K562 (cell line): Measurements from ENCODE around the gene SLK. TPM values are rescaled to one million over a fixed set of nuclear protein-coding genes. Genes with fewer than 3 reads are reported as not detected.

Experiments used
- ATAC-seq: fragments of 200-7000 bp; cut with Tn5 transposase; 3 replicates; pipeline ENCODE4 v1.9.1; 2020; ENCODE audit warnings: moderate library complexity
- BruUV-seq: library from RNA; stranded (reverse); fragments of 400-500 nt; replicated peaks from 2 replicates; lab custom pipeline; 2021; lab: Mats Ljungman, UMichigan
- CTCF ChIA-PET: fragments of 300-600 bp; formaldehyde crosslinking; extraction: SDS; loops from one replicate; lab custom pipeline; 2021; ENCODE audit warnings: low intra/inter-chr PET ratio; lab: Yijun Ruan, JAX
- POLR2A ChIA-PET: fragments of 300-600, 350-650 bp; sonication (Branson Sonifier 250); formaldehyde crosslinking; extraction: SDS; loops from one replicate; lab custom pipeline; 2021; ENCODE audit warnings: antibody characterized with exemption, inconsistent platforms; lab: Yijun Ruan, JAX
- DNase-seq, 4 experiments: peaks; one replicate each; pipeline versions ENCODE4 v3.0.0 to v3.0.0-alpha.2; 2011 to 2018; ENCODE audit warnings: low spot score in 3 of 4, mixed read lengths in 3 of 4; ENCODE audit errors: extremely low read depth in 1 of 4
- FAIRE-seq: peaks from 2 replicates; lab custom pipeline; 2011; peaks lifted over from hg19 to GRCh38; lab: Jason Lieb, UNC
- H2AFZ ChIP-seq: 2 replicates; pipeline ENCODE4 v1.6.0; 2011; ENCODE audit warnings: low read depth, low read length, control low read depth, inconsistent platforms
- H3K27ac ChIP-seq: fragments of 200-600 bp; 3 replicates; pipeline ENCODE4 v1.8.0; 2011; ENCODE audit warnings: low read depth, mild to moderate bottlenecking, control low read depth, inconsistent platforms, low read length, moderate library complexity, mixed read lengths; ENCODE audit errors: extremely low read depth
- H3K27me3 ChIP-seq, 2 experiments: fragments of 300-600 bp in 1 of 2; 2 replicates in 1 of 2; 3 replicates in 1 of 2; pipeline versions ENCODE4 v1.6.0 to v1.8.0; 2011; ENCODE audit warnings: inconsistent platforms in 2 of 2, low read length in 2 of 2, mild to moderate bottlenecking in 1 of 2, mixed read lengths in 1 of 2, moderate library complexity in 1 of 2; ENCODE audit not compliant: control insufficient read depth in 2 of 2, insufficient read depth in 2 of 2
- H3K36me3 ChIP-seq: fragments of 300-600 bp; 3 replicates; pipeline ENCODE4 v1.8.0; 2011; ENCODE audit warnings: mild to moderate bottlenecking, low read length, inconsistent platforms; ENCODE audit not compliant: control insufficient read depth, insufficient read depth
- H3K4me1 ChIP-seq, 2 experiments: fragments of 200-600 bp in 1 of 2; replicated peaks in 1 of 2; 2 replicates in 1 of 2; 3 replicates in 1 of 2; pipeline versions ENCODE4 v1.5.1 to v1.8.0; 2011; ENCODE audit warnings: inconsistent platforms in 2 of 2, low read length in 2 of 2, mild to moderate bottlenecking in 1 of 2, mixed read lengths in 1 of 2, moderate library complexity in 1 of 2; ENCODE audit not compliant: control insufficient read depth in 2 of 2, insufficient read depth in 2 of 2
- H3K4me2 ChIP-seq: 2 replicates; pipeline ENCODE4 v1.6.1; 2011; ENCODE audit warnings: low read length, control low read depth, inconsistent platforms, mixed read lengths; ENCODE audit not compliant: insufficient read depth
- H3K4me3 ChIP-seq: fragments of 200-600 bp; sonication (generic), shearing (Covaris generic); 2 replicates; pipeline ENCODE4 v1.5.1; 2016; ENCODE audit warnings: control low read depth, inconsistent platforms
- H3K79me2 ChIP-seq: fragments of 200-600 bp; 3 replicates; pipeline ENCODE4 v1.8.0; 2011; ENCODE audit warnings: low read length, inconsistent platforms; ENCODE audit not compliant: control insufficient read depth, insufficient read depth
- H3K9ac ChIP-seq, 2 experiments: 2 replicates each; pipeline versions ENCODE4 v1.6.0 to v1.6.1; 2011; ENCODE audit warnings: low read depth in 2 of 2, low read length in 2 of 2, control low read depth in 1 of 2, inconsistent platforms in 1 of 2, mild to moderate bottlenecking in 1 of 2, mixed read lengths in 1 of 2; ENCODE audit not compliant: insufficient read depth in 1 of 2
- H3K9me1 ChIP-seq: one replicate; pipeline ENCODE4 v1.6.0; 2011; ENCODE audit warnings: inconsistent platforms, mild to moderate bottlenecking, low read length, moderate library complexity; ENCODE audit not compliant: control insufficient read depth, insufficient read depth
- H3K9me3 ChIP-seq: replicated peaks from 2 replicates; pipeline ENCODE4 v1.5.1; 2011; ENCODE audit warnings: low read depth, low read length, inconsistent platforms; ENCODE audit not compliant: control insufficient read depth, insufficient read depth
- H4K20me1 ChIP-seq: replicated peaks from 2 replicates; pipeline ENCODE4 v1.6.1; 2011; ENCODE audit warnings: low read length, inconsistent platforms, mixed read lengths; ENCODE audit not compliant: control insufficient read depth, insufficient read depth
- FOXM1 ChIP-seq, 2 experiments: fragments of 450-650 bp in 1 of 2; sonication (generic) in 1 of 2; formaldehyde crosslinking in 1 of 2; IDR thresholded peaks; 2 replicates each; pipeline versions ENCODE4 v1.6.1 to v1.9.0; 2017 to 2022; ENCODE audit warnings: low read depth in 2 of 2, mild to moderate bottlenecking in 2 of 2, missing genetic modification reagents in 1 of 2, moderate library complexity in 1 of 2
- MEIS2 ChIP-seq: fragments of 450-650 bp; IDR thresholded peaks from 2 replicates; pipeline ENCODE4 v1.6.1; 2014; ENCODE audit warnings: mild to moderate bottlenecking; ENCODE audit not compliant: partially characterized antibody
- MYBL2 ChIP-seq, 2 experiments: fragments of 450-650 bp in 1 of 2; sonication (generic) in 1 of 2; formaldehyde crosslinking in 1 of 2; IDR thresholded peaks; 2 replicates each; pipeline versions ENCODE4 v1.6.1 to v1.8.1; 2017 to 2022; ENCODE audit warnings: borderline replicate concordance in 1 of 2, inconsistent platforms in 1 of 2, low read depth in 1 of 2, mild to moderate bottlenecking in 1 of 2, missing genetic modification reagents in 1 of 2, moderate library complexity in 1 of 2
- PCBP2 ChIP-seq: fragments of 200-400 bp; formaldehyde crosslinking; IDR thresholded peaks from 2 replicates; pipeline ENCODE4 v1.6.1; 2018; ENCODE audit warnings: low read length, low read depth, mild to moderate bottlenecking, moderate library complexity; ENCODE audit not compliant: poor library complexity, severe bottlenecking
- POLR3A ChIP-seq: IDR thresholded peaks from 2 replicates; pipeline ENCODE4 v1.6.1; 2011; ENCODE audit warnings: borderline replicate concordance, mild to moderate bottlenecking, moderate library complexity; ENCODE audit not compliant: insufficient read length, insufficient read depth; ENCODE audit errors: extremely low read depth
- WGBS: fragments of 100-300 bp; shearing (Covaris generic); methylation state at CpG from one replicate; pipeline ENCODE4 v1.1.6; 2016; ENCODE audit warnings: low coverage, mixed read lengths; ENCODE audit not compliant: insufficient coverage; ENCODE audit errors: missing lambda C conversion rate; 5-methylcytosine and 5-hydroxymethylcytosine counted together
- in situ Hi-C: fragments of 300-500 bp; cut with MboI; formaldehyde crosslinking; loops from 4 replicates; pipeline ENCODE4 v1.15.0; 2018; ENCODE audit warnings: inconsistent platforms, mixed read lengths
- intact Hi-C: fragments of 100-400 bp; cut with micrococcal nuclease; formaldehyde crosslinking; loops from 2 replicates; pipeline ENCODE4 v1.14.2; 2022
- polyA plus RNA-seq, 8 experiments: library from polyadenylated mRNA; depleted of rRNA in 4 of 8; stranded (reverse) in 5 of 8; unstranded in 3 of 8; fragments of >200 nt; fragmentation: Nextera tagmentation in 2 of 8; fragmentation: Illumina TruSeq in 1 of 8; extraction: Ambion mirVana in 2 of 8; extraction: Trizol in 1 of 8; gene quantifications; 2 replicates each; pipeline versions ENCODE4 v1.2.1 to v1.2.3, GENCODE V29; 2011 to 2014; ENCODE audit warnings: inconsistent platforms in 1 of 8, missing spikeins in 1 of 8
- total RNA-seq, 7 experiments: library from RNA; depleted of rRNA in 6 of 7; stranded (reverse); fragments of >200 nt in 6 of 7; fragmentation: Illumina TruSeq in 2 of 7; extraction: Trizol in 2 of 7; gene quantifications; 2 replicates each; pipeline versions ENCODE4 v1.2.1 to v1.2.3, GENCODE V29; 2011 to 2021; ENCODE audit warnings: low replicate concordance in 1 of 7
- TF ChIP-seq, protein P1 (sequence below), 2 experiments: IDR thresholded peaks in 1 of 2; conservative IDR thresholded peaks in 1 of 2; 2 replicates each; pipeline ENCODE4 v1.6.1; 2016; ENCODE audit warnings: low read depth in 2 of 2, mild to moderate bottlenecking in 1 of 2, missing compliant biosample characterization in 1 of 2, missing genetic modification characterization in 1 of 2, moderate library complexity in 1 of 2
- TF ChIP-seq, protein P2 (sequence below): fragments of 450-650 bp; IDR thresholded peaks from 2 replicates; pipeline ENCODE4 v1.6.1; 2016

The SLK gene
- total and polyA plus RNA-seq, 9 of the 15 experiments (the other 6 are each of a cell fraction or from before 2014, with no cell fraction given): 8.2 to 40.0 (median 23.4) TPM

DNA sequence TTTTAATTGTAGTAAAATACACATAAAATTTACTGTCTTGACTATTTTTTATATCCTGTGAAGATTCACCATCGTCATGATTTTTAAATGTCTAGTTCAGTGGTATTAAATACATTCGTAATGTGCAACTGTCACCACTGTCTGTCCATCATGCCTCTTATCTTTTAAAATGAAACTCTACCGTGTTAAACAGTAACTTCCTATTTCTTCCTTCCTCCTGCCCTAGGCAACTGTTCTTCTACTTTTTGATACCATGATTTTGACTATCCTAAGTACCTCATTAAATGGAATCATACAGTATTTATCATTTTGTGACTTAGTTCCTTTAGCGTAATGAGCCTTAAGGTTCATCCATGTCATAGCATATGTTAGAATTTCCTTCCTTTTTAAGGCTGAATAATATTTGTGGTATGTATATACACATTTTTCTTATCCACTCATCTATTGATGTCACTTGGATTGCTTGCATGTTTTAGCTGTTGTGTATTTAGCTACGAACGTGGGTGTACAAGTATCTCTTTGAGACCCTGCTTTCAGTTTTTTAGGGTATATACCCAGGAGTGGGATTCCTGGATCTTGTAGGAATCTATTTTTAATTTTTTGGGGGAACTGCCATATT is 13.5 kb downstream of the SLK start:
- CTCF ChIA-PET: no interaction called here
- DNase-seq (no peak), FAIRE-seq (peak; percentile 64), ATAC-seq (peak; percentile 72)
- no peak overlapping the region for H3K4me3 ChIP-seq
- H3K79me2 ChIP-seq: peaks cover 97% of the 10 kb centered on the region
- no peak overlapping the region for H2AFZ ChIP-seq
- BruUV-seq: no TSS peak
- intact Hi-C loops (loop anchor here (5.0 kb wide), 1 partner anchor 142 kb away; the partner anchor contains the start of gene SFR1), in situ Hi-C loops (no loop called here)
- H3K9me3 ChIP-seq: no peaks in the 10 kb centered on the region
- no peaks in the 10 kb centered on the region for H3K9me1 ChIP-seq
- H3K4me1 ChIP-seq: peaks cover 0 to 5% of the 10 kb centered on the region in 2 experiments; a peak in 2 of 5 replicates
- TF ChIP-seq PCBP2: no peak
- TF ChIP-seq, protein P1, sequence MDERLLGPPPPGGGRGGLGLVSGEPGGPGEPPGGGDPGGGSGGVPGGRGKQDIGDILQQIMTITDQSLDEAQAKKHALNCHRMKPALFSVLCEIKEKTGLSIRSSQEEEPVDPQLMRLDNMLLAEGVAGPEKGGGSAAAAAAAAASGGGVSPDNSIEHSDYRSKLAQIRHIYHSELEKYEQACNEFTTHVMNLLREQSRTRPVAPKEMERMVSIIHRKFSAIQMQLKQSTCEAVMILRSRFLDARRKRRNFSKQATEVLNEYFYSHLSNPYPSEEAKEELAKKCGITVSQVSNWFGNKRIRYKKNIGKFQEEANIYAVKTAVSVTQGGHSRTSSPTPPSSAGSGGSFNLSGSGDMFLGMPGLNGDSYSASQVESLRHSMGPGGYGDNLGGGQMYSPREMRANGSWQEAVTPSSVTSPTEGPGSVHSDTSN (CRISPR knock-in tag; IDR thresholded peaks at IDR 0.05; ENCODE audit: low read depth): 0 out of 2 replicates have a peak, but pooled peaks have one; percentile 24
- TF ChIP-seq, protein P1 (tag; conservative IDR thresholded peaks at IDR 0.05; ENCODE audit: low read depth): peak; percentile 69
- TF ChIP-seq MEIS2: peak; percentile 69
- peak; percentile 48 for TF ChIP-seq MYBL2 (IDR thresholded peaks at IDR 0.05; ENCODE audit: low read depth)
- TF ChIP-seq MYBL2 (CRISPR knock-in tag; IDR thresholded peaks at IDR 0.05; ENCODE audit: borderline replicate concordance): no peak
- TF ChIP-seq FOXM1 (IDR thresholded peaks at IDR 0.05; ENCODE audit: low read depth): 0 out of 2 replicates have a peak, but pooled peaks have one; percentile 16
- no peak for TF ChIP-seq FOXM1 (CRISPR knock-in tag; IDR thresholded peaks at IDR 0.05; ENCODE audit: low read depth)
- TF ChIP-seq, protein P2, sequence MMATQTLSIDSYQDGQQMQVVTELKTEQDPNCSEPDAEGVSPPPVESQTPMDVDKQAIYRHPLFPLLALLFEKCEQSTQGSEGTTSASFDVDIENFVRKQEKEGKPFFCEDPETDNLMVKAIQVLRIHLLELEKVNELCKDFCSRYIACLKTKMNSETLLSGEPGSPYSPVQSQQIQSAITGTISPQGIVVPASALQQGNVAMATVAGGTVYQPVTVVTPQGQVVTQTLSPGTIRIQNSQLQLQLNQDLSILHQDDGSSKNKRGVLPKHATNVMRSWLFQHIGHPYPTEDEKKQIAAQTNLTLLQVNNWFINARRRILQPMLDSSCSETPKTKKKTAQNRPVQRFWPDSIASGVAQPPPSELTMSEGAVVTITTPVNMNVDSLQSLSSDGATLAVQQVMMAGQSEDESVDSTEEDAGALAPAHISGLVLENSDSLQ: peak; percentile 92
- no peak for TF ChIP-seq POLR3A
- no peaks in the 10 kb centered on the region for H3K36me3 ChIP-seq
- H3K27ac ChIP-seq: peak overlapping the region; percentile 26; the same call in 1 of the 3 replicates
- peak overlapping the region; percentile 19 for H3K4me2 ChIP-seq
- 0 out of 2 replicates have a peak, but pooled peaks cover 4% of the 10 kb centered on the region for H4K20me1 ChIP-seq
- H3K27me3 ChIP-seq: no peaks in the 10 kb centered on the region
- POLR2A ChIA-PET: no interaction called here
- H3K9ac ChIP-seq: no peak overlapping the region
- 14% methylated on average over 6 of the region's 6 CpGs for WGBS
